ENCODE data around the gene WDR33.
"Not testable (repeated sequence)": the region's sequence is repeated elsewhere in the genome, so short reads cannot be mapped to it uniquely, and the experiment has no call there.

The WDR33 gene

GRCh38 chr2:127769587-127769986 is 41.4 kb downstream of the WDR33 start:
- no peak overlapping the region for H3K4me3 ChIP-seq (ENCODE audit: low read depth, low read length)

GRCh38 chr2:127768775-127769479 is 42.0 kb downstream of the WDR33 start:
- H3K4me3 ChIP-seq (ENCODE audit: low read depth, low read length): no peak overlapping the region

GRCh38 chr2:127763776-127764175 is 47.2 kb downstream of the WDR33 start:
- H3K4me3 ChIP-seq (ENCODE audit: low read depth, low read length): no peak overlapping the region

GRCh38 chr2:127762846-127763245 is 48.1 kb downstream of the WDR33 start:
- no peak overlapping the region for H3K4me3 ChIP-seq (ENCODE audit: low read depth, low read length)

GRCh38 chr2:127762441-127762840 is 48.5 kb downstream of the WDR33 start:
- H3K4me3 ChIP-seq (ENCODE audit: low read depth, low read length): no peak overlapping the region

- H3K4me3 ChIP-seq (ENCODE audit: low read depth, low read length): no peak overlapping the region
These were observed 51.0 kb downstream of the WDR33 start for GRCh38 chr2:127759931-127760330.

- H3K4me3 ChIP-seq (ENCODE audit: low read depth, low read length): no peak overlapping the region
These were observed 56.8 kb downstream of the WDR33 start for GRCh38 chr2:127754186-127754585.

- no peak overlapping the region for H3K4me3 ChIP-seq (ENCODE audit: low read depth, low read length)
These were observed 57.6 kb downstream of the WDR33 start for GRCh38 chr2:127753374-127753773.

- not testable (repeated sequence) for H3K4me3 ChIP-seq (ENCODE audit: low read depth, low read length)
These were observed 61.4 kb downstream of the WDR33 start for GRCh38 chr2:127749537-127749936.

GRCh38 chr2:127747621-127748020 is 63.4 kb downstream of the WDR33 start:
- no peak overlapping the region for H3K4me3 ChIP-seq (ENCODE audit: low read depth, low read length)

- H3K4me3 ChIP-seq (ENCODE audit: low read depth, low read length): no peak overlapping the region
These were observed 67.4 kb downstream of the WDR33 start for GRCh38 chr2:127743477-127744026.

GRCh38 chr2:127740665-127741288 is 70.2 kb downstream of the WDR33 start:
- no peak overlapping the region for H3K4me3 ChIP-seq (ENCODE audit: low read depth, low read length)

- H3K4me3 ChIP-seq (ENCODE audit: low read depth, low read length): no peak overlapping the region
These were observed 71.2 kb downstream of the WDR33 start for GRCh38 chr2:127739800-127740199.

GRCh38 chr2:127737892-127738291 is 73.1 kb downstream of the WDR33 start:
- no peak overlapping the region for H3K4me3 ChIP-seq (ENCODE audit: low read depth, low read length)

GRCh38 chr2:127735537-127736399 is 75.2 kb downstream of the WDR33 start:
- no peak overlapping the region for H3K4me3 ChIP-seq (ENCODE audit: low read depth, low read length)

- no peak overlapping the region for H3K4me3 ChIP-seq (ENCODE audit: low read depth, low read length)
These were observed 75.9 kb downstream of the WDR33 start for GRCh38 chr2:127735044-127735443.

- no peak overlapping the region for H3K4me3 ChIP-seq (ENCODE audit: low read depth, low read length)
These were observed 77.0 kb downstream of the WDR33 start for GRCh38 chr2:127733816-127734537.

GRCh38 chr2:127733113-127733815 is 77.7 kb downstream of the WDR33 start:
- H3K4me3 ChIP-seq (ENCODE audit: low read depth, low read length): no peak overlapping the region

- H3K4me3 ChIP-seq (ENCODE audit: low read depth, low read length): no peak overlapping the region
These were observed 84.7 kb downstream of the WDR33 start for GRCh38 chr2:127726158-127726880.

GRCh38 chr2:127722807-127723206 is 88.2 kb downstream of the WDR33 start:
- no peak overlapping the region for H3K4me3 ChIP-seq (ENCODE audit: low read depth, low read length)
